Left ventricle myocardium inferior (tissue), 1 donor: ENCODE results near the gene OARD1. TPM values are rescaled to one million over a fixed set of nuclear protein-coding genes. Genes with fewer than 3 reads are reported as not detected.
"Not testable (repeated sequence)": the region's sequence is repeated elsewhere in the genome, so short reads cannot be mapped to it uniquely, and the experiment has no call there.

Source experiments
- DNase-seq: peaks from one replicate; pipeline ENCODE4 v3.0.0-alpha.2; 2020
- H3K27ac ChIP-seq: fragments of 200-600 bp; replicated peaks from 2 replicates; pipeline ENCODE4 v1.8.0; 2021
- H3K27me3 ChIP-seq: fragments of 200-600 bp; 2 replicates; pipeline ENCODE4 v1.8.0; 2021; ENCODE audit warnings: low read depth
- H3K36me3 ChIP-seq: fragments of 200-600 bp; 2 replicates; pipeline ENCODE4 v1.8.0; 2021
- H3K4me1 ChIP-seq: fragments of 200-600 bp; 2 replicates; pipeline ENCODE4 v1.8.0; 2021
- H3K4me3 ChIP-seq: fragments of 200-600 bp; 2 replicates; pipeline ENCODE4 v1.8.0; 2021; ENCODE audit warnings: mild to moderate bottlenecking, moderate library complexity
- H3K9me3 ChIP-seq: fragments of 200-600 bp; replicated peaks from 2 replicates; pipeline ENCODE4 v1.8.0; 2021
- CTCF ChIP-seq: fragments of 200-600 bp; IDR thresholded peaks from 2 replicates; pipeline ENCODE4 v1.8.0; 2021; ENCODE audit warnings: antibody characterized with exemption, mild to moderate bottlenecking, borderline replicate concordance
- intact Hi-C: fragments of 100-400 bp; cut with micrococcal nuclease; formaldehyde crosslinking; loops from one replicate; pipeline ENCODE4 v1.11.0; 2022
- long read RNA-seq: library from polyadenylated mRNA; unstranded; transcript quantifications from one replicate; pipeline ENCODE4 v2.0.0, GENCODE V29; 2021
- total RNA-seq: library from RNA; stranded (reverse); fragmentation: NEBNext Ultra II Directional; extraction: Animal tissue kit (Norgen Biotek cat#: 25700); gene quantifications from one replicate; pipeline ENCODE4 v1.2.1, GENCODE V29; 2021
- donor health status: DM: no; HTN: yes; CAD: no; lungs with severe emphysema.

The OARD1 gene
- total RNA-seq: 19.9 TPM
- long read RNA-seq, transcript OARD1-202 (6 exons, 1,337 nt): major isoform, 5 of 21 reads
- long read RNA-seq, transcript OARD1-210 (6 exons, 3,330 nt): major isoform, 5 of 21 reads
- long read RNA-seq, partial matches to known transcripts: 1 of 21 reads
- long read RNA-seq, other reads (novel, unspliced or antisense): 4 of 21 reads

GRCh38 chr6:41071923-41072835 lies at the start of gene OARD1:
OARD1 (minus strand) TSS chr6:41072356; CDS start chr6:41071634, 722 bp downstream.
- H3K27me3 ChIP-seq: no peaks in the 10 kb centered on the region
- TF ChIP-seq CTCF: no peak
- H3K27ac ChIP-seq: peak within 1 kb of the TSS; percentile 99
- DNase-seq: peak; percentile 99
- peak within 1 kb of the TSS; percentile 94 for H3K4me3 ChIP-seq
- H3K36me3 ChIP-seq: peaks cover 24% of the 10 kb centered on the region
- no peaks in the 10 kb centered on the region for H3K9me3 ChIP-seq
- peaks cover 53% of the 10 kb centered on the region for H3K4me1 ChIP-seq
- intact Hi-C loops: no loop called here

- Histone ChIP-seq H3K27ac (no peak overlapping the region), H3K4me1 (no peaks in the 10 kb centered on the region), H3K9me3 (no peaks in the 10 kb centered on the region), H3K36me3 (peaks cover 27% of the 10 kb centered on the region), H3K4me3 (no peak overlapping the region), H3K27me3 (no peaks in the 10 kb centered on the region)
- no peak for TF ChIP-seq CTCF
- intact Hi-C loops: no loop called here
- DNase-seq: no peak
Measured at GRCh38 chr6:41120058-41120457, 47.9 kb upstream of the OARD1 start.

- H3K27ac ChIP-seq: no peak overlapping the region
- no peaks in the 10 kb centered on the region for H3K27me3 ChIP-seq
- TF ChIP-seq CTCF: no peak
- H3K4me3 ChIP-seq: no peak overlapping the region
- no peaks in the 10 kb centered on the region for H3K4me1 ChIP-seq
- intact Hi-C loops: no loop called here
- DNase-seq: no peak
- peaks cover 23% of the 10 kb centered on the region for H3K36me3 ChIP-seq
- H3K9me3 ChIP-seq: no peaks in the 10 kb centered on the region
Measured at GRCh38 chr6:41119508-41119907, 47.4 kb upstream of the OARD1 start.

GRCh38 chr6:41115027-41115426 lies 42.9 kb upstream of the OARD1 start:
- H3K9me3 ChIP-seq, H3K27ac ChIP-seq, intact Hi-C loops, DNase-seq, H3K4me1 ChIP-seq, H3K36me3 ChIP-seq, H3K27me3 ChIP-seq, H3K4me3 ChIP-seq: not testable (repeated sequence)

GRCh38 chr6:41111017-41111416 lies 38.9 kb upstream of the OARD1 start:
- TF ChIP-seq CTCF: no peak
- no peaks in the 10 kb centered on the region for H3K27me3 ChIP-seq
- peaks cover 10% of the 10 kb centered on the region for H3K36me3 ChIP-seq
- no peak for DNase-seq
- no peak overlapping the region for H3K27ac ChIP-seq
- H3K4me1 ChIP-seq: no peaks in the 10 kb centered on the region
- intact Hi-C loops: no loop called here
- H3K4me3 ChIP-seq: no peak overlapping the region
- no peaks in the 10 kb centered on the region for H3K9me3 ChIP-seq

- peaks cover 5% of the 10 kb centered on the region for H3K4me1 ChIP-seq
- no peak for TF ChIP-seq CTCF
- peaks cover 19% of the 10 kb centered on the region for H3K36me3 ChIP-seq
- no peaks in the 10 kb centered on the region for H3K27me3 ChIP-seq
- no peak for DNase-seq
- no peak overlapping the region for H3K4me3 ChIP-seq
- H3K9me3 ChIP-seq: no peaks in the 10 kb centered on the region
- intact Hi-C loops: no loop called here
- H3K27ac ChIP-seq: no peak overlapping the region
Measured at GRCh38 chr6:41103847-41104246, 31.7 kb upstream of the OARD1 start.
